T follicular helper cell (primary cell): Measurements from ENCODE around the gene PRDM5.

Source experiments
- DNase-seq: peaks from one replicate; pipeline ENCODE4 v3.0.0-alpha.2; 2020; ENCODE audit warnings: low read depth

The PRDM5 gene

DNA sequence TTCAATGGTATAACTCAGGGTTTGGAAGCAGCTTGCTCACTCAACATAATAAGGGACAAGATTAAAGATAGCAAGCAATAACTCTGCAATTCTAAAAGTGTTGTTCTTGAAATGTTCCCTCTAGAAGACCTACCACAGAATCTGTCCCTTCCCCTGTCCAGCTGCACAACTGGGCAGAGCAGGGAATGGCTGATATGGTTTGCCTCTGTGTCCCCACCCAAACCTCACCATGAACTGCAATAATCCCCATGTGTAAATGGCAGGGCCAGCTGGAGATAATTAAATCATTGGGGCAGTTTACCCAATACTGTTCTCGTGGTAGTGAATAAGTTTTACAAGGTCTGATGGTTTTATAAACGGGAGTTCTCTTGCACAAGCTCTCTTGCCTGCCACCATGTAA is 19.1 kb downstream of the PRDM5 start:
- DNase-seq: no peak

DNA sequence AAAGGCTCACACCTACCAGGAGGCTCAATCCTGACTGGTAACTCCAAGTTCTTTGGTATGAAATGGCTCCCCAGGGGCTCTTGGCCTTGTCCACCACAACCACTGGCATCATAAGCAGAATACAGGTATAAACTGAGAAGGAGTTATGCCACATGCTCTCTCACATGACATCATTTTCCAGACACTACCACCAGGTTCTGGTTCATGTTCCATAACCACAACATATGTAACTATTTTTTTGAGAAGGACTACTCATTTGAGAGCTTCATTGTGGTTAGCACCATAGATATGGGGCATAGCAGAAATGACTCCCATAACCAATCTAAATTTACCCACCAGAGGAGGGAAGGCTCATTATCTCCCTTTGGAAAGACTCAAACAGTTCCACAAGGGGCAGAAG is 19.6 kb downstream of the PRDM5 start:
- DNase-seq: no peak

DNA sequence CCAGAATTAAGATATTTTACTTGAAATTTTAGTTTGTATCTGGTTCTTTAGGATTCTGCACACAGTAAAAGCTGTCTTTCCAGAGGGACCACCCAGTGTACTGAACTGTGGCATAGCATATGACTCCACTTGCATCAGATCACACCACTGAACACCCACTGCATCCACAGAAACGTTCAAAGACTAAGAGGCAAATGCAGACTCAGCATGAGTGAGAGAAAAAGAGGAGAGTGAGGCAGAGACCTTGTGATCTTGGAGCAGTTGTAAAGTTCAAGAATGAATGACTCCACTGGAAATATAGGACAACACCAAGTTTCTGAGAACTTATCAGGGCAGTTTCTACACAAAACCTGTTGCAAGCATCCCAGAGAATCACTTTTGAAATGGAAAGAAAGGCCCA is 20.8 kb downstream of the PRDM5 start:
- DNase-seq: no peak

DNA sequence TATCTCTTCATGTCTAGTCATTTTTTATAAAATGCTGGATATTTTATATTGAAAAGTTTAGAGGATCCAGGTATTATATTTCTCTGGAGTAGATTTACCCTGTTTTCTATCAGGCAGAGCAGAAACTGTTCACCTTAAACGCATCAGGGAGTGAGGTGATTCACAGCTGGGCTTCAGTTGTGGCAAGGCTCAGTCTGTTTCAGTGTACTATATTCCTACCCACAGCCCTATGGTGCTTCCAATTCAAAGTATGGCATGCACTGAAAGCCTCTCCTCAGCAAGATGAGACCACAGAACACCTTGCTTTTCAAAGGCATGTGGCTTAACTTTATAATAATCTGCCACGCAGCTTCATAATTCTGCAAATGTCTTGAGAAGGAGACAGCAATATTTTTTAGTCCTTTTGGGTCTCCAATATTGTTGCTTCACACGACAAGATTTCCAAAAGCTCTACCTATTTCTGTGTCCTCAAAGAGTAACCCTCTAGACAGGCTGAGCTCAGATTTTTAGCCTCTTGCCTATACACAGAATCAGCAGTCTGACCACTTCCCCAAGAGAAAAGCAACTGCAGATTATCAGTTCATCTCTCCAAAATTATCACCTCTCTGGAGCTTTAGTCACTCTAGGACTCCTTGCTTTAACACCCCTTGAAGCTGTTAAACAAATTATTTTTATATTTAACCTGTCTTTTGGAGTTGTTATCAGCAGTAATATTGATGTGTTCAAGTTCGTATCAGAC is 24.4 kb downstream of the PRDM5 start:
- no peak for DNase-seq

- no peak for DNase-seq
These were observed 27.0 kb downstream of the PRDM5 start for GRCh38 chr4:120895554-120895953.

GRCh38 chr4:120893314-120893713 is 29.2 kb downstream of the PRDM5 start:
- DNase-seq: no peak

- DNase-seq: no peak
These were observed 36.3 kb downstream of the PRDM5 start for GRCh38 chr4:120886191-120886590.

DNA sequence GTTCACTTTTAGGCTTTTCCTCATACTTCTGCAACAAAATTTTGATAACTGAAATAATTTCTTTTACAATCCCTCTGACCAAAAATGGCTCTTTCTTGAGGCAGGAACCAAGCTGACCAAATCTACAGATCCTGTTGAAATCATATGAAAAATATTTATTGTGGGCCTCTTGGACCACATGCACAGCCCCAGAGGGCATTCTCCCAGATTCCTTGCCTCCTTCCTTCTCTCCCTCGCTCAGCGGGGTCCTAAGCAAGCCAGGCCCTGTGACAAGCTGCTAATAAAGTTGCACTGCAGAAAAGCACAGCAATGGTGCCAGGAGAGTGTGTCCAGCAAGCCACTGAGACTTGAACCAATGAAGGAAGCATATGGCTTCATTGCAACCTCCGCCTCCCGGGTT is 40.7 kb downstream of the PRDM5 start:
- DNase-seq: no peak

DNA sequence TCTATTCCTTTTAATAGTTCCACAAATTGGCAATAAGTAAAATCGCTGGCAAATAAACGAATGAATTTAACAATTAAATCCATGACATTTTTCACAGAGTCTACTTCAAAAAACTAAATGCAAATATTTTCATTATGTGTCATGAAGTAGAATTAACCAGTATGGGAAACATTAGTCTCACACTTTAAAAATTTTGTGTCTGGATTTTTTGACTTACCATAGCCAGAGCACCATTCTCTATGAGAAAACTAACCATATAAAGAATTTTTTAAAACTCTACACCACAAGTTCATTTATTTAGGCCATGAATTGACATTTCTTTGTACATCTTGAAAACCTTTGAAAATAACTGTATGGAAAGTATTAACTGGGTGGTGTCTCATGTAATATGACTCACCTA is 41.2 kb downstream of the PRDM5 start:
- DNase-seq: no peak

GRCh38 chr4:120877021-120877420 is 45.5 kb downstream of the PRDM5 start:
- DNase-seq: no peak

DNA sequence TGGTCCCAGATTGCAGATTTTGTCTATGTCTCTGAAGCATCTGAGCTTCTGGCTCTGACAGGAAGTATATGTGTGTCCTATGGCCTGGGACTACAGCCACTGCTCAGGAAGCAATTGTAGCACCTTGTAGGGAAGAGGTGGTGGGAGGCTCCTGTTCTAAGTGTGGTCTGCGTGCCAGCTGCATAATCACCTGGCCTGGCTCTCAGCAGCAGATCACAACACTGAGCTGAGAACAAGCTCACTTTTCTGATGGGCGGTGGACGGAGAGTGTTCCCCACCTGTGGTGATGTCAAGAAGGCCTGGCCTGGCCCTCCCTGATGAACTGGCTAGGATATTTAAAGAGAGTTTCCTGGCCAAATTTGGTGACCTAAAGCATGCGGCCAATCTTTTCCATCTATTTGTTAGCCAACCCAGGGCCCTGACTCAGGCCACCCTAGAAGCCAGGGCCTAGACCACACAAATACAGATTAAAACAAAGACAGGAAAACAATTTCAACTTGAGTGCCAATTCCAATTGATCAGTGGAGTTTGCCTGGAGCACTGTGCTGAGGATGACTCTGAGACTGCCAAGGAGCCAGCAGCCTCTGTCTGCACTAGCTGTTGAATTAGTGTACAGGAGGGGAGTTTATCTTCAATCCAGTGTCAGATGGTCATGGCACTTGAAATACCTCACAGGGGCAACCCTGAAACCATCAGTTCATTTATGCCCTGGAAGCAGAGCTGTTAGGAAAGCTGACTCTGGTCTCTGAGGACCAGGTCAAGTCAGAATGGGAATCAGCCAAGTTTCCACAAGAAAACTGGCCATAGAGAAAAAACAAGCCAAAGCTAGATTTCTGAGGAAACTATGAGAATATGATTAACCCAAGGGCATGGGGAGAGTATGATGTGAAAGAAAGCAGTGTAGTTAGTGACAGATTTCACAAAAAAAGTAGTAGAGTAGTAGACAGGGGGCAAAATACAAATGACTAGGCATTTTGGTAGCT is 47.4 kb downstream of the PRDM5 start:
- DNase-seq: no peak

DNA sequence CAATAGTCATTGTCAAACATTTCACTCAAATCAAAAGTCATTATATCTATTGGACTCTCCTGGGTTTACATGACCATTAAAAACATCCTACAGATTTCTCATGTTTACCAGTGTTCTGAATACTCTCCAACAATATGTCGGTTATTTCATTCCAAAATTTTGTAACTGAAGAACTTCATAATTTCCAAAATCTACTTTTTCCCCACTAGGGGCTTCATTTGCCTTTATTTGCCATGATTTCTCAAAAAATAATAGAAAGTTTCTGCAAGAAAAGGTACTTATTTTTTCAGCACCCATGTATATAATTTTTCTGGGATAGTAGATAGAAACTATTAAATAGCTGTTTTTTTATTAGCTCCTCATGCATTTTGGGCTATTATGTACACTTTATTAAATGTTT is 49.0 kb downstream of the PRDM5 start:
- no peak for DNase-seq

DNA sequence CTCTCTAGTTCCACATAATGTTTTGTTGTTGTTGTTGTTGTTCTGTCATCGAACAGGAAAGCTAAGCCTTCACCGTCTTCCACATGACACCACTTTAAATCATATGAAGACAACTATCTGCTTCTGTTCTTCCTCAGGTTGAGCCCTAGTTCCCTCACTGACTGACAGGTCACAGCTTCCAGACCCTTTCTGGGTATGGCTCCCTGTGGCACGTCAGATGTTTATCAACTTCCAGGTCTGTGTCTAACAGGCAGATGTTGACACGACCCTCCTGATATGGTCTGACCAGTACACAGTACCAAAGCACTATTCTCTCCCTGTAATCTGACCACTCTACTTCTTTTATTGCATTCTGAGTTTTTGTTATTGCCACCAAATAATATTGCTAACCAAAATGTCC is 51.4 kb downstream of the PRDM5 start:
- no peak for DNase-seq

- no peak for DNase-seq
These were observed 52.2 kb downstream of the PRDM5 start for GRCh38 chr4:120870279-120870673.

DNA sequence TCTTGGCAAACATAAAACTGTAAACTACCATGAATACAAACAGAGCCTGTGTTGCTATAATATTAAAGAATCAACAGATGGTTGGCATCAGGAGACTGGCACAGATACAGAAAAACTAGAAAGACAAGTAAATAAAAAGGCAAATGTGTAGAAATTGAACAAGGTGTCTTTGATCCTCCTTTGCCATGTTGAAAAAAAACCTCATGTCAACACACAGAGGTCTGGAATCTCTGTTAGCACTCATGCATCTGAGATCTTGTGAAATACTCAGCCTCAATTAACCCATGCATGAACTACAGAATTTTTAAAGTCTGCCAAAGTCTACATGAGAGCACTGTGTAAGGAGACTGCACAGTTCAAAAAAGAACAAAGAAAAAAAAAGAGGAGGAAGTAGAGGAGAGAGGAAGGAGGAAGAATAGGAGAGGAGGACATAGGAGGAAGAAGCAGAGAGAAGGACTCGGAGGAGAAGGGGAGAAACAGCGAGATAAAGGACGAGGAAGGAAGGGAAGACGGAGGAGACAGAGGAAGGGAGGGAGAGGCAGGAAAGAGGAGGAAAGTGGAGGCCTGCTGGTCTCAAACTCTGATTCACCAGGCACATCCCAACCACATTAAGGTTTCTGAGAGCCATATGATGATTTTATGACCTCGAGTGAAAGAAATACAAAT is 52.8 kb downstream of the PRDM5 start:
- no peak for DNase-seq

DNA sequence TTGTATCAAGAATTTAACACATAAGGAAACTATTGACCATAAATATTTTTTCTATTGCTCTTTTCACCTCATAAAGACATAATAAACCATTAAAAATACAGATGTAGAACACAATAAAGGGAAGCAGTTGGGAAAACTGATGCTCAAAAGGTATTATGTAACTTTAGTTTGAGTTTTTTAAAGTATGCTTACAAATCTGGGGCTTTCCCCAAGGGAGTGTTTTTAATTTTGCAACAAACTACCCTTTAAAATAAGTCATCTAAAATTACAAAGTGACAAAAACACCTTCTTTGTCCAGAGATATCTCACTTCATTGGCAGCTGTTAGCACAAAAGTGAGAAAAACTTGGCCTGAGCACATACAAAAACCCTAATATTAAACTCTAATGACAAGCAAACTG is 55.0 kb downstream of the PRDM5 start:
- DNase-seq: no peak

DNA sequence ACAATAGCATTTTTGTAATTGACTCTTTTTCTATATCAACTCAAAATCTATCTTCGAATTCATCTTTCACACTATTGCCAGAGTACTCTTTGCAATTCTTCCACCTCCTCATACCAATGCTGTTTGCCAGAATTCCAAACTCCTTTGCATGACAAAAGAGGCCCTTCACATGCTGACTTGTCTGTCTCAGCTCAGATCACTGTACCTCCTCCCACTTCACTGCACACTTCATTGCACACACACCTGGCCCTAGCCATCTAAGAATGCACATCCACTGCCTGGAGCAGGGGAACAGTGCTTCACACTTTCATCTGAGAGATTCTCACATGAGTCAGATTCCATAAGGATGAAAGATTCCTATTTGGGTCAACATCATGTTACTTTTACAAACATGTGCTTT is 56.5 kb downstream of the PRDM5 start:
- DNase-seq: no peak

- no peak for DNase-seq
These were observed 57.6 kb downstream of the PRDM5 start for GRCh38 chr4:120864969-120865368.

- no peak for DNase-seq
These were observed 60.1 kb downstream of the PRDM5 start for GRCh38 chr4:120862432-120862831.

GRCh38 chr4:120861852-120862251 is 60.7 kb downstream of the PRDM5 start:
- no peak for DNase-seq

GRCh38 chr4:120858776-120859175 is 63.8 kb downstream of the PRDM5 start:
- no peak for DNase-seq

- no peak for DNase-seq
These were observed 65.2 kb downstream of the PRDM5 start for GRCh38 chr4:120857312-120857711.

DNA sequence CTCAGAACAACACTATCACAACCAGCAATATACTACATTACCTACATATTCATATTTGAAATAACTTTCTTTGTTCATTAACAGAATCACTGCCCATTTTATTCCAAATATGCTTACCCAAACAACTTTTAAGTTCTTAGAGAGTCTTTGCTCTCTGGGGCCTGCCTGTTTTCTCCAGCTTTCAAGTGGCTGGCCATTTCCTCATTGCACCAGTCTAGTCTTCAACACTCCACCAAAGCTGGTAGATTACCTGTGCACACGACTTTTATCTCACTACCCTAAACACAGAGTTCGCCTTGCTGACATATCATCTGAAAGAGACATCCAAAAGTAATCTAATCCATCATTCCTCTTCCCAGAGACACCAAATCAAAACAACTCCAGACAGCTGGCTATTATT is 66.2 kb downstream of the PRDM5 start:
- no peak for DNase-seq
